Naive thymus-derived CD8-positive, alpha-beta T cell (primary cell): Measurements from ENCODE around the gene DHFR. TPM values are rescaled to one million over a fixed set of nuclear protein-coding genes. Genes with fewer than 3 reads are reported as not detected.
"Not testable (repeated sequence)": the region's sequence is repeated elsewhere in the genome, so short reads cannot be mapped to it uniquely, and the experiment has no call there.

Experiments used
- ATAC-seq, 2 donors: fragments of 150-1000 bp; cut with Tn5 transposase in 1 of 2; sonication (Bioruptor Pico), chemical (Tn5 transposase) in 1 of 2; 1 replicate in 1 of 2; 2 replicates in 1 of 2; pipeline ENCODE4 v1.10.0; 2021; ENCODE audit warnings: mild to moderate bottlenecking in 2 of 2, moderate library complexity in 2 of 2
- POLR2A ChIA-PET: fragments of 350-600 bp; sonication (Branson Sonifier 250); formaldehyde crosslinking; loops from one replicate; lab custom pipeline; 2021; ENCODE audit warnings: antibody characterized with exemption; lab: Charles Lee
- DNase-seq, 10 donors: peaks; one replicate each; pipeline versions ENCODE4 v3.0.0 to v3.0.0-alpha.2; 2020 to 2022
- H3K27ac Mint-ChIP-seq, 10 donors: one replicate each; pipeline ENCODE4 v1.8.0; 2020 to 2022; ENCODE audit warnings: mild to moderate bottlenecking in 10 of 10, mixed read lengths in 10 of 10, moderate library complexity in 4 of 10, inconsistent platforms in 1 of 10
- H3K27me3 Mint-ChIP-seq, 5 donors: one replicate each; pipeline ENCODE4 v1.8.0; 2021 to 2022; ENCODE audit warnings: mixed read lengths in 5 of 5
- H3K36me3 Mint-ChIP-seq, 3 donors: one replicate each; pipeline ENCODE4 v1.8.0; 2020 to 2022; ENCODE audit warnings: mixed read lengths in 3 of 3, mild to moderate bottlenecking in 2 of 3, inconsistent platforms in 1 of 3
- H3K4me1 Mint-ChIP-seq, 4 donors: one replicate each; pipeline ENCODE4 v1.8.0; 2021 to 2022; ENCODE audit warnings: mixed read lengths in 4 of 4
- H3K4me3 Mint-ChIP-seq, 10 donors: one replicate each; pipeline ENCODE4 v1.8.0; 2020 to 2022; ENCODE audit warnings: mild to moderate bottlenecking in 10 of 10, mixed read lengths in 10 of 10, moderate library complexity in 6 of 10, inconsistent platforms in 1 of 10
- H3K9me3 Mint-ChIP-seq, 9 donors: one replicate each; pipeline ENCODE4 v1.8.0; 2020 to 2022; ENCODE audit warnings: mixed read lengths in 9 of 9, mild to moderate bottlenecking in 3 of 9, inconsistent platforms in 1 of 9, moderate library complexity in 1 of 9
- polyA plus RNA-seq, 3 donors: library from polyadenylated mRNA; unstranded; fragments of 300-500 nt; fragmentation: Illumina TruSeq; gene quantifications; one replicate each; pipeline ENCODE4 v1.2.3, GENCODE V29; 2021
- total RNA-seq, 8 experiments: library from RNA in 2 of 8; stranded (reverse) in 2 of 8; gene quantifications; one replicate each; pipeline ENCODE4 v1.2.3 and lab custom pipeline; 2021 to 2026

DHFR gene
- total and polyA plus RNA-seq, 5 experiments from 2014 or later: 0.82 to 19.5 (median 2.2) TPM

- POLR2A ChIA-PET: no interaction called here
- no peak for ATAC-seq
- H3K9me3 Mint-ChIP-seq: peaks cover 0 to 4% (median 0%) of the 10 kb centered on the region in 9 donors
- H3K27me3 Mint-ChIP-seq: peaks cover 0 to 11% (median 8%) of the 10 kb centered on the region in 5 donors
- no peak overlapping the region for H3K4me3 Mint-ChIP-seq
- no peaks in the 10 kb centered on the region for H3K4me1 Mint-ChIP-seq
- DNase-seq: no peak
- peaks cover 0 to 5% (median 0%) of the 10 kb centered on the region in 3 donors for H3K36me3 Mint-ChIP-seq
- H3K27ac Mint-ChIP-seq: no peak overlapping the region
Observed at GRCh38 chr5:80584770-80585169, 70.0 kb downstream of the DHFR start.

DNA sequence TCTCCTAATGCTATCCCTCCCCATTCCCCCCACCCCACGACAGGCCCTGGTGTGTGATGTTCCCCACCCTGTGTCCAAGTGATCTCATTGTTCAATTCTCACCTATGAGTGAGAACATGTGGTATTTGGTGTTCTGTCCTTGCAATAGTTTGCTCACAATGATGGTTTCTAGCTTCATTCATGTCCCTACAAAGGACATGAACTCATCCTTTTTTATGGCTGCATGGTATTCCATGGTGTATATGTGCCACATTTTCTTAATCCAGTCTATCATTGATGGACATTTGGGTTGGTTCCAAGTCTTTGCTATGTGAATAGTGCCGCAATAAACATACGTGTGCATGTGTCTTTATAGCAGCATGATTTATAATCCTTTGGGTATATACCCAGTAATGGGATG is 74.5 kb downstream of the DHFR start:
- H3K4me3 Mint-ChIP-seq, H3K4me1 Mint-ChIP-seq, ATAC-seq, DNase-seq, POLR2A ChIA-PET, H3K9me3 Mint-ChIP-seq, H3K36me3 Mint-ChIP-seq: not testable (repeated sequence)
- Mint-ChIP-seq H3K27me3 (peaks cover 0 to 16% (median 11%) of the 10 kb centered on the region in 5 donors), H3K27ac (peak overlapping the region in 1 of 10 donors; percentile 21)

- POLR2A ChIA-PET: no interaction called here
- no peak overlapping the region for H3K27ac Mint-ChIP-seq
- H3K9me3 Mint-ChIP-seq: peaks cover 0 to 6% (median 0%) of the 10 kb centered on the region in 9 donors
- no peak overlapping the region for H3K4me3 Mint-ChIP-seq
- no peak for DNase-seq
- no peak for ATAC-seq
- peaks cover 0 to 7% (median 0%) of the 10 kb centered on the region in 3 donors for H3K36me3 Mint-ChIP-seq
- H3K27me3 Mint-ChIP-seq: peaks cover 0 to 17% (median 9%) of the 10 kb centered on the region in 5 donors
- H3K4me1 Mint-ChIP-seq: peaks cover 0 to 1% (median 0%) of the 10 kb centered on the region in 4 donors
Observed at GRCh38 chr5:80579050-80579449, 75.7 kb downstream of the DHFR start.

DNA sequence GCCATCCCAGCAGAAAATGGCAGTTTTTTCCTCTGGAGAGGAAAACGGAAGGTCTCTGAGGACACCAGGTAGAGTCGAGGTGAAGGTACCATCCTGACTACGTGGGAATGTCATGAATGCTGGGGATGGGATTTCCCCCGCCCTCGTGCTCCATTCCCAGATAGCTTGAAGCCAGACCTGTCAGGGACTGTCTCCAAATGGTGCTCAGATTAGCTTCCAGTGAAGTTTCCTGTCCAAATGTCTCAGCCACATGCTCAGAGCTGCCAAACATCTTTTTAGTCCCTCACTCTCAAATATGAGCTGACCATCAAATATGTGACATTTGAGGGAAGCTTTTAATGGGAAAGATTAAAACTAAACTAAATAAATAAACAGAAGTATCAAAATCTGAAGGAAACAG is 77.1 kb downstream of the DHFR start:
- no peak overlapping the region for H3K27ac Mint-ChIP-seq
- peaks cover 0 to 8% (median 0%) of the 10 kb centered on the region in 3 donors for H3K36me3 Mint-ChIP-seq
- peaks cover 0 to 2% (median 0%) of the 10 kb centered on the region in 4 donors for H3K4me1 Mint-ChIP-seq
- DNase-seq: no peak
- H3K4me3 Mint-ChIP-seq: no peak overlapping the region
- H3K9me3 Mint-ChIP-seq: peaks cover 0 to 6% (median under 1%) of the 10 kb centered on the region in 9 donors
- POLR2A ChIA-PET: no interaction called here
- peaks cover 6 to 22% (median 20%) of the 10 kb centered on the region in 5 donors for H3K27me3 Mint-ChIP-seq
- no peak for ATAC-seq

DNA sequence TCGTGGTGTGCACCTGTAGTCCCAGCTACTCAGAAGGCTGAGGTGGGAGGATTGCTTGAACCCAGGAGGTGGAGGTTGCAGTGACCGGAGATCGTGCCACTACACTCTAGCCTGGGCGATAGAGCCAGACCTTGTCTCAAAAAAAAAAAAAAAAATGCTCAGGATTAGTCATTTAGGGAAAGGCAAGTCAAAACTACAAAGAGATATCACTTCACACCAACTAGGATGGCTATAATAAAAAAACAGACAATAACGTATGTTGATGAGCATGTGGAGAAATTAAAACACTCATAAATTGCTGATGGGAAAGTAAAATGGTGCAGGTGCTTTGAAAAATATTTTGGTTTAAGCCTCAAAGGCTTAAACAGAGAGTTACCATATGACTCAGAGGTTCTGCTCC is 78.4 kb downstream of the DHFR start:
- Mint-ChIP-seq H3K4me1 (peaks cover 0 to 3% (median 0%) of the 10 kb centered on the region in 4 donors), H3K27me3 (peaks cover 18 to 34% (median 30%) of the 10 kb centered on the region in 5 donors), H3K9me3 (peaks cover 0 to 3% (median 0%) of the 10 kb centered on the region in 9 donors), H3K4me3 (no peak overlapping the region), H3K27ac (no peak overlapping the region), H3K36me3 (peaks cover 0 to 10% (median 0%) of the 10 kb centered on the region in 3 donors)
- ATAC-seq (no peak), DNase-seq (no peak)
- POLR2A ChIA-PET: no interaction called here

Other genes with a start within 250 kb of the DHFR start
- gene ZFYVE16, start 246.9 kb downstream of the DHFR start, total RNA-seq: 10 to 100 TPM; 22.4 to 27.0 TPM
- gene ZFYVE16, start 246.9 kb downstream of the DHFR start, polyA plus RNA-seq: 1 to 10 TPM; 1.7 to 4.1 (median 2.5) TPM
- under 1 TPM; 0.26 to 0.82 TPM for gene FAM151B, start 166.9 kb downstream of the DHFR start, total RNA-seq
- under 1 TPM in 1 of 3 donors, not detected in 2; 0.57 TPM for gene FAM151B, start 166.9 kb downstream of the DHFR start, polyA plus RNA-seq
- not detected for gene ANKRD34B, start 84.7 kb downstream of the DHFR start, total RNA-seq
- gene ANKRD34B, start 84.7 kb downstream of the DHFR start, polyA plus RNA-seq: not detected
- 10 to 100 TPM; 15.5 to 16.3 TPM for gene MSH3, start 331 bp downstream of the DHFR start, total RNA-seq
- gene MSH3, start 331 bp downstream of the DHFR start, polyA plus RNA-seq: 10 to 100 TPM; 11.0 to 13.0 (median 12.5) TPM